IPS-15b (cell line): ENCODE measurements around the gene RAD52.

Source experiments
- H3K27me3 ChIP-seq: one replicate; pipeline ENCODE4 v1.6.1; 2013; ENCODE audit warnings: low read length; ENCODE audit not compliant: control insufficient read depth, insufficient read depth
- H3K36me3 ChIP-seq: one replicate; pipeline ENCODE4 v1.6.1; 2013; ENCODE audit warnings: low read length; ENCODE audit not compliant: control insufficient read depth, insufficient read depth
- H3K4me1 ChIP-seq: one replicate; pipeline ENCODE4 v1.6.1; 2013; ENCODE audit warnings: mild to moderate bottlenecking, low read length; ENCODE audit not compliant: control insufficient read depth, insufficient read depth
- H3K4me3 ChIP-seq: one replicate; pipeline ENCODE4 v1.5.1; 2013; ENCODE audit warnings: low read depth, low read length
- H3K9ac ChIP-seq: one replicate; pipeline ENCODE4 v1.6.1; 2013; ENCODE audit warnings: low read depth, mild to moderate bottlenecking, low read length
- H3K9me3 ChIP-seq: one replicate; pipeline ENCODE4 v1.6.1; 2013; ENCODE audit warnings: mild to moderate bottlenecking, low read length; ENCODE audit not compliant: control insufficient read depth, insufficient read depth

The RAD52 gene

DNA sequence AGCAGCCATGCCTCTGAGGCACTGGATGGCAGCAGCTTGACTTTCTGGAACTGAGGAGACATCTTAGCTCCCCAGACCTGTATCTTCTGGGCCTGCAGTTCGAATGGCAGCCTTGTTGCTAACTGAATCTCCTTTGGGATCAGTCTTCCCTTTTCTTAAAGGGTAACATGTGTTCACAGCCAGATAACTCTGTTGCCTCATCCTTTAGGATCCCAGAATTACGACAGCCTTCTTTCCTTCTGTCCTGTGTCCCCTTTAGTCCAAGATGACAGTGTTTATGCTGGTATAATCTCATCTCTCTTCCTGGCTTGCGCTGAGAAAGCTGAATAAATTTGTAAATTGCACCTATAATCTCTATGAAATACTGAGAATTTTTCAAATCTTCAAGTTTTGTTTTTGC lies 32.5 kb upstream of the RAD52 start:
- no peaks in the 10 kb centered on the region for H3K27me3 ChIP-seq
- no peak overlapping the region for H3K9ac ChIP-seq
- no peaks in the 10 kb centered on the region for H3K4me1 ChIP-seq
- no peaks in the 10 kb centered on the region for H3K9me3 ChIP-seq
- H3K4me3 ChIP-seq = no peak overlapping the region
- H3K36me3 ChIP-seq = no peaks in the 10 kb centered on the region

DNA sequence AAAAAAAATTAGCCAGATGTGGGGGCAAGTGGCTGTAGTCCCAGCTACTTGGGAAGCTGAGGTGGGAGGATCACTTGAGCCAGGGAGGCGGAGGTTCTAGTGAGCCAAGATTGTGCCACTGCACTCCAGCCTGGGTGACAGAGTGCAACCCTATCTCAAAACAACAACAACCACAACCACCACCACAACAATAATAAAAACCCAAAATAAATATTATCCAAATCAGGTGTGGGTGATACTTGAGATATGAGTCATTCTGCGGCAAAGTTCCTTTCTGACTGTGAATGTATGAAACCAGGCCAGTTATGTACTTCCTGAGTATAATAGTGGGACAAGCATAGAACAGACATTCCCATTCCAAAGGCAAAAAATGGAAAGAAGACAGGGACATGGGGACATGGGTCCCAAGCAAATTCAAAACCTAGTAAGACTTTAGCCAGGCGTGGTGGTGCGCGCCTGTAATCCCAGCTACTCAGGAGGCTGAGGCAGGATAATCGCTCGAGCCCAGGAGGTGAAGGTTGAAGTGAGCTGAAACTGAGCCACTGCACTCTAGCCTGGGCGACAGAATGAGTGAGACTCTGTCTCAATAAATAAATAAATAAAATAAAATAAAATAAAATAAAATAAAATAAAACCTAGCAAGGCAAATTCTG lies 31.8 kb upstream of the RAD52 start:
- Histone ChIP-seq H3K9me3 (no peaks in the 10 kb centered on the region), H3K4me3 (no peak overlapping the region), H3K9ac (no peak overlapping the region), H3K27me3 (no peaks in the 10 kb centered on the region), H3K4me1 (no peaks in the 10 kb centered on the region), H3K36me3 (no peaks in the 10 kb centered on the region)

DNA sequence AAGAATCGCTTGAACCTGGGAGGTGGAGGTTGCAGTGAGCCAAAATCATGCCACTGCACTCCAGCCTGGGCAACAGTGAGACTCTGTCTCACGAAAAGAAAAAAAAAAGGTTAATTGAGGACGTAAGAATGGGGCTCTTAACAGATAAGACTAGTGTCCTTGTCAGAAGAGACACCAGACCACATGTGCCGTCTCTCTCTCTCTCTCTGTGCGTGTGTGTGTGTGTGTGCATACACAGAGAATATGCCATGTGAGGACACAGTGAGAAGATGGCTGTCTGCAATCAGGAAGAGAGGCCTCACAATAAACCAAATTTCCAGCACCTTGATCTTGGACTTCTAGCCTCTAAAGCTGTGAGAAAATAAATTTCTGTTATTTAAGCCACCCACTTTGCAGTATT lies 29.9 kb upstream of the RAD52 start:
- Histone ChIP-seq H3K27me3 (no peaks in the 10 kb centered on the region), H3K4me1 (no peaks in the 10 kb centered on the region), H3K4me3 (no peak overlapping the region), H3K36me3 (no peaks in the 10 kb centered on the region), H3K9me3 (no peaks in the 10 kb centered on the region), H3K9ac (no peak overlapping the region)

DNA sequence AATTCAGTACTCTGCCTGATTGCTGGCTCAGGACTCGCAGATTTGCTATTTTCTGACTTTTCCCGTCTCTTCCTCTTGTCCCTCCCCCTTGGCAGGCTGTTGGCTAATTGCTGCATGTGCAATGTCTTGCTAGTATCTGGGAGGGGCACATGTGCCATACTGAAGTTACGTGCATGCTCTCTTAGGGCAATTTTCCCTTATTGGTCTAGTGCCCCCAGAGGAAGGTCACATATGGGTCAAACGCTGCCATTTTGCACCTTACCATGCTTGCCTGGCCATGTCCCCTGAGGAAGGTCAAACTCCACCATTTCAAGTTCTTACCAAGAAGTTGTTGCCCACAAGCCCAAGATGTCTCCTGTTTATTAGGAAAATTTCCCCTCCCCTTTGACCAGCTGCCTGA lies 27.7 kb upstream of the RAD52 start:
- no peaks in the 10 kb centered on the region for H3K9me3 ChIP-seq
- H3K36me3 ChIP-seq = no peaks in the 10 kb centered on the region
- H3K27me3 ChIP-seq = no peaks in the 10 kb centered on the region
- H3K4me3 ChIP-seq = no peak overlapping the region
- H3K9ac ChIP-seq = no peak overlapping the region
- H3K4me1 ChIP-seq = no peaks in the 10 kb centered on the region

DNA sequence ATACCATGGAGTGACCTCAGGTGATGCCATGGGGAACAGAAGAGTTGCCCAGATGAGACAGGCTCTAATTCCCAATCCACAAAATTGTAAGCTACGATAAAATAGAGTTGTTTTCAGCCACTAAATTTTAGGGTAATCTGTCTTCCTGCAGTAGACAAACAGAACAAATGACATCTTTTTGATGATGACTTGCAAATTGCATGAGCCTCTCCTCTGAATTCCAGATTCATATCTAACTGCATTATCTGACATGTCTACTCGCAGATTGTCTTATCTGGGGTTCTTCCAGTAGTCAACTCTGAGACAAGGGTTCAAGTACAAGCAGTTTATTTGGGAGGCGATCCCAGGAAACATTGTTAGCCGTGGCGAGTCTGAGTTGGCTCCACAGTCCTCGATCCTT lies 27.1 kb upstream of the RAD52 start:
- no peak overlapping the region for H3K4me3 ChIP-seq
- H3K36me3 ChIP-seq = no peaks in the 10 kb centered on the region
- no peaks in the 10 kb centered on the region for H3K9me3 ChIP-seq
- no peak overlapping the region for H3K9ac ChIP-seq
- no peaks in the 10 kb centered on the region for H3K4me1 ChIP-seq
- H3K27me3 ChIP-seq = no peaks in the 10 kb centered on the region

DNA sequence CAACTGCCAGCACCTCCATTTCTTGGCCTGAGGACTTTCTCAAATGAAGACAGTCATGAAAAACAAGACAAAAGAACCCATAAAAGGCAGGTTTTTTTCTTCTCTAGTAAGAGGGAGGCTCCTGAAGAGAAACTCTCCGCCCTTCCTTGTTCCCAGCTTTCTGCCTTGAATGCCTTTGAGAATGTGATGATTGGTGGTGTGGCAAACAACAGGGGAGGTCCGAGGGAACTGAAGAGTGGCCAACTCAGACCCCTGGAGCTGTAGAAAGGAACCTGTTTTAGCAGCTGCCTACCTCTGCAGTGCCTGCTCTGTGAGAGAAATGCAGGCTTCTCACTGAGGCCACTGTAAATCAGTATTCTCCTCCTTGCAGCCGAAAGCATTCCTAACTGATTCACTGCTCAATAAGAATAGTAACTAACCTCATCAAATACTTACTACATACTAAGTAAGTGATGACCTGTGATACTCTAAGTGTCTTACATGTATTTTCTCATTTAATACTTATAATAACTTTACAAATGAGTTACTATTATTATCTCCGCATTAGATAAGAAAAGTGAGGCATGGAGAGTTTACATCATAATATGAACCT lies 24.9 kb upstream of the RAD52 start:
- no peaks in the 10 kb centered on the region for H3K36me3 ChIP-seq

DNA sequence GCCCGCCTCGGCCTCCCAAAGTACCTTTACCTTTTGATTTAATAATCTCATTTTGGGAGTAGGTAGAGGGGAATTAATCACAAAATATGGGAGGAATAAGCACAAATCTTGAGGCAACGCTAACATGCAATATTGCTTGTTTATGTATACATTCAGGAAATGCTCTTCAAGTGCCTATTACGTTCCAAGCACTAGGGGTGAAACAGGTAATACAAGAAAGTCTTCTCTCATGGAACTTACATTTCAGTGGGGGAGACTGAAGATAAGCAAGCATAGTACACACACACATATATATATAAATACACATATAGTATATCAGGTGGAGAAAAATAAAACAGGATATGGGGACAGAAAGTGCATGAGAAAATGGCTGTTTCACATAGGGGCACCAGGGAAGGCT lies 22.5 kb upstream of the RAD52 start:
- H3K9me3 ChIP-seq = no peaks in the 10 kb centered on the region
- no peak overlapping the region for H3K9ac ChIP-seq
- H3K4me3 ChIP-seq = no peak overlapping the region
- no peaks in the 10 kb centered on the region for H3K27me3 ChIP-seq
- H3K36me3 ChIP-seq = no peaks in the 10 kb centered on the region
- H3K4me1 ChIP-seq = peaks cover 2% of the 10 kb centered on the region

More for the DNA sequence above, 24.9 kb upstream of the RAD52 start:
- Histone ChIP-seq H3K4me1 (no peaks in the 10 kb centered on the region), H3K4me3 (no peak overlapping the region), H3K9ac (no peak overlapping the region), H3K9me3 (no peaks in the 10 kb centered on the region), H3K27me3 (no peaks in the 10 kb centered on the region)

DNA sequence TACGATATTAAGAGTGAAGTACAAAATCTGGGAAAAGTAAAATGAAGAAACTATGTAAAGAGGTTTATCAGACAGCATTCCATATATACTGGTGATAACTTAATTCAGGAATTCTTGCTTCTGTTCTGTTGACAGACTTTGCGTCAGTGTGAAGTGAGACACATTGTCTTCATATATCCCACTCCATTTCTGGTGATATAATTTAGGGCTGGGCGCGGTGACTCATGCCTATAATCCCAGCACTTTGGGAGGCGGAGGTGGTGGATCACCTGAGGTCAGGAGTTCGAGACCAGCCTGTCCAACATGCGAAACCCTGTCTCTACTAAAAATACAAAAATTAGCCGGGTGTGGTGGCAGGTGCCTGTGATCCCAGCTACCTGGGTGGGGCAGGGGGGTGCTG lies 20.3 kb upstream of the RAD52 start:
- H3K9me3 ChIP-seq = no peaks in the 10 kb centered on the region
- H3K36me3 ChIP-seq = no peaks in the 10 kb centered on the region
- no peak overlapping the region for H3K9ac ChIP-seq
- H3K27me3 ChIP-seq = no peaks in the 10 kb centered on the region
- no peak overlapping the region for H3K4me3 ChIP-seq
- H3K4me1 ChIP-seq = peaks cover 2% of the 10 kb centered on the region

DNA sequence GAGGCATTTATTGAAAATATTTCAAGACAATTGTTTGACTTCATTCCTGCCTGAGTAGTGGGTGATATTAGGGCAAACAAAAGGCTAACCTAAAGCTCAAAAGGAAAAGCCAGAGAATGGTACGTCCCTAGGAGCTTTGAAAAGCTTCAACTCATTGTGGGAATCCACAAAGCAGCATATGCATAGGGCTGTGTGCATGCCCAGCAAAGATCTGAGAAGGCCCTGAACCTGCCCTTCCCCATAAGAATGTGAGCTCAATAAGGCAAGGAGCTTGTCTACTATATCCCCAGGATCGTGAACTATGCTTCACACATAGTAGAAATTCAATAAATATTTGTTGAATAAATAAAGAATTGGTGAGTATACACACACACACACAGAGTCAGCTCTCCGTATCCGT lies 19.1 kb upstream of the RAD52 start:
- Histone ChIP-seq H3K4me3 (no peak overlapping the region), H3K4me1 (peaks cover 2% of the 10 kb centered on the region), H3K9ac (no peak overlapping the region), H3K36me3 (no peaks in the 10 kb centered on the region), H3K27me3 (no peaks in the 10 kb centered on the region), H3K9me3 (no peaks in the 10 kb centered on the region)

DNA sequence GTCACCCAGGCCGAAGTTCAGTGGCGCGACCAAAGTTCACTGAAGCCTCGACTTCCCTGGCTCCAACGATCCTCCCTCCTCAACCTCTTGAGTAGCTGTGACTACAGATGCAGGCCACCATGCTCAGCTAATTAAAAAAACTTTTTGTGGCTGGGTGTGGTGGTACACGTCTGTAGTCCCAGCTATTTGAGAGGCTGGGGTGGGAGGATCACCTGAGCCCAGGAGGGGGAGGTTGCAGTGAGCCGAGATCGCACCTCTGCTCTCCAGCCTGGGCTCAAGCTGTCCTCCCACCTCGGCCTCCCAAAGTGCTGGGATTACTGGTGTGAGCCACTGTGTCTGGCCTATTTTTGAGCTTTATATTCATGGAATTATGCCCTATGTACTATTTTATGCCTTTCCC lies 18.1 kb upstream of the RAD52 start:
- Histone ChIP-seq H3K9me3 (no peaks in the 10 kb centered on the region), H3K9ac (no peak overlapping the region), H3K4me3 (no peak overlapping the region), H3K4me1 (peaks cover 2% of the 10 kb centered on the region), H3K27me3 (no peaks in the 10 kb centered on the region), H3K36me3 (no peaks in the 10 kb centered on the region)

DNA sequence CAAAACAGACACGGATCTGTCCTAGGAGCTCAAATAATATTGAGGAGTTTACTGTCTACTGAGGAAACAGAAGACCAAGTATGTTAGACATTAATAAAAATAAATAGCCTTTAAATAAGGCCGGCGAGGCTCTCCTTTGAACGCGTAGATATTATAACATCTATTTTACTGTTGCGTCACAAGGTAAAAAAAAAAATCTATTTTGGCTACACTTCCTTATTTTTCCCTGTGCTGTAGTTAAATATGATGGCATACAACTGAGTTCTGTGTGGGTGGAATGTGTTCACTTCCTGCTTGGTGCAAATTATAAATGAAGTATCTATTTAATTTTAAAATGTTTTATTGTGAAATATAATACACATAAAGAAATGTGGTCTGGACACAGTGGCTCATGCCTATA lies 17.2 kb upstream of the RAD52 start:
- Histone ChIP-seq H3K27me3 (no peaks in the 10 kb centered on the region), H3K9ac (no peak overlapping the region), H3K36me3 (no peaks in the 10 kb centered on the region), H3K9me3 (no peaks in the 10 kb centered on the region), H3K4me1 (peaks cover 2% of the 10 kb centered on the region), H3K4me3 (no peak overlapping the region)

DNA sequence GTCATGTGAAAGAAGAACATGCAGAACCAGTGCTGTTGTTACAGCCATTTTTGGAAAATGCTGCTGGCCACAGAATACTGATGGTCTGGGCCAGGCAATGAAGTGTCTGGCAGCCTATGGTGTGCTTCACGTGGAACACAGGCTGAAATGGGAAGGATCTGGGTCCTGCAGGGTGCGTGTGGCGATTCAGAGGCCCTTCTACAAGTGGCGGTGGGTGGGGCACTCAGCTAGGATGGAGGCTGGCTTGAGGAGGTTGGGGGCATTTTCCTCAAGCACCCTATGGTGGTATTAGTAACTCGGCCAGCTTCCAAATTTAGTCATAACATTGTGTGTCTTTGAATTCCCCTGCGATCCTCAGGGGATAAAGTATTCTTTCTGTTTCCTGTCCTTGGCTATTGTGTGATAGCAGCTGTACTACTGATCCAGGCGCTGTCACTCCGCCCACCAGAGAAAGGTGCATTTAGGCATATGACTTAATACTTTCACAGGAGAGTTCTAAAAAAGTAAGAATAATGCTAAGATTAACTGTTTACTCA lies 9.2 kb upstream of the RAD52 start:
- Histone ChIP-seq H3K9ac (no peak overlapping the region), H3K36me3 (no peaks in the 10 kb centered on the region), H3K27me3 (no peaks in the 10 kb centered on the region), H3K4me1 (no peaks in the 10 kb centered on the region), H3K4me3 (no peak overlapping the region), H3K9me3 (no peaks in the 10 kb centered on the region)
